A172 (cell line): Measurements from ENCODE around the gene SPINT4. TPM values are rescaled to one million over a fixed set of nuclear protein-coding genes. Genes with fewer than 3 reads are reported as not detected.

Experiments used
- DNase-seq: peaks from one replicate; pipeline ENCODE4 v3.0.0-alpha.2; 2015; ENCODE audit warnings: low spot score
- total RNA-seq: library from RNA; depleted of rRNA; stranded (reverse); fragments of >200 nt; shearing (Covaris generic); gene quantifications from 2 replicates; pipeline ENCODE4 v1.2.3, GENCODE V29; 2014; rRNA removed

SPINT4 gene
- total RNA-seq, 1 experiment from 2014 or later: not detected

DNA sequence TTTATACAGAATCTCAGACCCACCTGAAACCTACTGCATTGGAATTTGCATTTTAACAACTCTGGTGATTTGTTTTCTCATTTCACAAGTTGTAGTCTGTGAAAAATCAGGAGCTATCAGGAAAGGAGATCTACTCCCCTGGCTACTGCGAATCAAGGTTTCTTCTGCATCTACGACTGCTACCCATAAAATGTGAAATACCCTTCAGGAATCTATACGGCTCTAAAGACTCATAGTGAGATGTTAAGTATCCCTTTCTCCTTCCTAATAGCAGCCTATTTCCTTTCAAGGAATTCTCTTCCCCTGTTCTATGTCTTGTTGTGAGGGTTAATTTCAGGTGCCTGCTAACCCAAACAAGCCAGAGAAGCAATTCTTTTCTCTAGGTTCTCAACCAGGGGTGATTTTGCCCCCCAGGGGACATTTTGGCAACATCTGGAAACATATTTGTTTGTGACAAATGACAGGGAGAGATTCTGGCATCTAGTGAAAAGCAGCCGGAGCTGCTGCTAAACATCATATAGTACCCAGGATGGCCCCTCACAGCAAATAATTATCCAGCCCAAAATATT lies 43.2 kb downstream of the SPINT4 start:
- no peak for DNase-seq

GRCh38 chr20:45765980-45766379 lies 43.8 kb downstream of the SPINT4 start:
- DNase-seq: no peak

DNA sequence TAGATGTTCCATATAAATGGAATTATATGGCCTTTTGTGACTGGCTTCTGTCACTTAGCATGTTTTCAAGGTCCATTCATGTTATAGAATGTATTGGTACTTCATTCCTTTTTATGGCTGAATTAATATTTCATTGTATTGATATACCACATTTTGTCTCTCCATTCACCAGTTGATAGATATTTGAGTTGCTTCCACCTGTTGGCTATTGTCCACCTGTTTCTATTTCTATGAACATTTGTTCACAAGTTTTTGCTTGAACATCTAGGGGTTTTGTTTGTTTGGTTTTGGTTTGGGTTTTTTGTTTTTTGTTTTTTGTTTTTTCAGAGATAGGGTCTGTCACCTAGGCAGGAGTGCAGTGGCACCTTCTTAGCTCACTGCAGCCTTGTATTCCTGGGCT lies 46.3 kb downstream of the SPINT4 start:
- no peak for DNase-seq

- DNase-seq: peak; percentile 82
These were observed 49.1 kb downstream of the SPINT4 start for GRCh38 chr20:45771182-45771759.

DNA sequence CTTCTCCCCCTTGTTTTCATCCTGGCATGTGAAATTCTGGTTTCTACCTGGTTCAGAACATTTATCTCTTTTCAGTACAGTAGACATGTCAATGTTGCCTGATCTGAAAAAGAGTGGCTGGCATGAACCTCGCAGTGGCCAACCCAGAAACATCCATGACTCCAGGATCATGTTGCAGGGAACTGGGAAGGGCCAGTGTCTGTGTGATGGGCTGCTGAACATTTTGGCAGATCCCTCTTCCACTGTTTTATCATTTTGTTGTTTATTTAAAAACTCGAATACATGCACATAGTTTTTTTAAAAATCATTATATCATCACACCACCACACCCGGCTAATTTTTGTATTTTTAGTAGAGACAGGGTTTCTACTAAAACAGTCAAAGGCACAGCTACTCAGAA lies 50.5 kb downstream of the SPINT4 start:
- DNase-seq: no peak

GRCh38 chr20:45774945-45775344 lies 52.8 kb downstream of the SPINT4 start:
- no peak for DNase-seq

GRCh38 chr20:45775411-45775810 lies 53.3 kb downstream of the SPINT4 start:
- no peak for DNase-seq

Other genes starting within 250 kb of the SPINT4 start
- not detected in 2 replicates for gene SPINT3, start 206.7 kb upstream of the SPINT4 start, total RNA-seq
- gene WFDC6, start 182.9 kb upstream of the SPINT4 start, total RNA-seq: not detected in 2 replicates
- not detected in 2 replicates for gene EPPIN, start 174.9 kb upstream of the SPINT4 start, total RNA-seq
- gene WFDC8, start 143.1 kb upstream of the SPINT4 start, total RNA-seq: not detected in 2 replicates
- gene WFDC10A, start 92.6 kb upstream of the SPINT4 start, total RNA-seq: not detected in 2 replicates
- not detected in 2 replicates for gene WFDC9, start 91.1 kb upstream of the SPINT4 start, total RNA-seq
- gene WFDC11, start 52.1 kb upstream of the SPINT4 start, total RNA-seq: not detected in 2 replicates
- gene WFDC13, start 20.3 kb upstream of the SPINT4 start, total RNA-seq: not detected in 2 replicates
- 0.98 TPM in 1 of 2 replicates, not detected in the other for gene WFDC10B, start 17.3 kb upstream of the SPINT4 start, total RNA-seq
- 3.0 TPM in 1 of 2 replicates, not detected in the other for gene WFDC3, start 69.5 kb downstream of the SPINT4 start, total RNA-seq
- 43.9 and 59.9 TPM in 2 replicates for gene DNTTIP1, start 69.6 kb downstream of the SPINT4 start, total RNA-seq
- 206 and 210 TPM in 2 replicates for gene UBE2C, start 90.3 kb downstream of the SPINT4 start, total RNA-seq
- not detected in 2 replicates for gene TNNC2, start 105.0 kb downstream of the SPINT4 start, total RNA-seq
- gene SNX21, start 111.5 kb downstream of the SPINT4 start, total RNA-seq: 50.0 and 59.2 TPM in 2 replicates
- 60.9 and 71.1 TPM in 2 replicates for gene ACOT8, start 135.0 kb downstream of the SPINT4 start, total RNA-seq
- 4.2 and 4.8 TPM in 2 replicates for gene ZSWIM3, start 135.3 kb downstream of the SPINT4 start, total RNA-seq
- 7.7 and 10.0 TPM in 2 replicates for gene ZSWIM1, start 158.9 kb downstream of the SPINT4 start, total RNA-seq
- 0.21 TPM in 1 of 2 replicates, not detected in the other for gene SPATA25, start 165.3 kb downstream of the SPINT4 start, total RNA-seq
- 2.5 and 3.1 TPM in 2 replicates for gene NEURL2, start 168.9 kb downstream of the SPINT4 start, total RNA-seq
- 114 and 142 TPM in 2 replicates for gene CTSA, start 169.0 kb downstream of the SPINT4 start, total RNA-seq
- gene PLTP, start 189.8 kb downstream of the SPINT4 start, total RNA-seq: 2.1 and 3.9 TPM in 2 replicates
- gene PCIF1, start 212.3 kb downstream of the SPINT4 start, total RNA-seq: 7.0 and 9.3 TPM in 2 replicates
- 11.3 and 11.5 TPM in 2 replicates for gene ZNF335, start 249.9 kb downstream of the SPINT4 start, total RNA-seq